ENCODE measurements around the gene GATAD2B. TPM values are rescaled to one million over a fixed set of nuclear protein-coding genes. Genes with fewer than 3 reads are reported as not detected.

GATAD2B gene
- total and polyA plus RNA-seq, 2 donors (not counting 3 experiments of a cell fraction or from before 2014, with no cell fraction given) = 8.5 to 46.3 TPM

DNA sequence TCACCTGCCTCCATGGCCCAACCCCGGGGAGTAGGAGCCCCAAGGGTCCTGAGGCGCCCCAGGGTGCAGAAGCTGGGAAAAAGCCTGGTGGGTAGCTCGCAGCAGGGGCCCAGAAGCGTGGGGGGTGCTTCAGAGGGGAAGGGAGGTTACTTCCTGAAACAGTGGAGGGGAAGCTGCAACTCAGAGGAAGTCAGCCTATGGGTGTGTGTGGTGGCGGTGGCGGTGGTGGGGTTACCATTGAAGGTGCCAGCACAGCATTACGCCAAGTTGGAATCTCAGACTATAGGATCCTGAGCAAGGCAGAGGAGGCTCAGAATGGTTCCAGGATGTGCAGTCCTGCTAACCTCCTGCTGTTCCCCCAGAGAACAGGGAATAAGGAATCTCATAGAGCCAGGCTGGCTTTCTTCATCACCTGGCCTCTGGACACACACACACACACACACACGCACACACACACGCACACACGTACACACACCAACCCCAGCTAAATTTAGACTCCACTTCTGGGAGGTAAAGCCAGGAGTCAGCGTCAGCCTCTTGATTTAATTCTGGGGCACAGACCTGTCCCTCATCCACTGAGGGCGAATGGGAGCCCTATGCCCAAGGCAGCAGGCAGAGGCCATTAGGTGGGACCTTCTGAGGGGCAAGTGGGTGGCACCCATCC, 22.5 kb upstream of the GATAD2B start:
- DNase-seq (ENCODE audit: low read depth, low spot score) (peak; percentile 35), FAIRE-seq (no peak)
- H3K9ac ChIP-seq (replicated peaks; ENCODE audit: extremely low read depth, insufficient read depth, low read length) = peak overlapping the region; percentile 84
- peaks cover 16% of the 10 kb centered on the region for H3K79me2 ChIP-seq (ENCODE audit: control insufficient read depth, insufficient read depth, low read length)
- peak overlapping the region; percentile 8 for H2AFZ ChIP-seq (ENCODE audit: low read depth, low read length)
- no peaks in the 10 kb centered on the region for H3K9me1 ChIP-seq (replicated peaks; ENCODE audit: control insufficient read depth, extremely low read depth, insufficient read depth, low read length)
- peak overlapping the region; percentile 73 for H3K4me2 ChIP-seq (ENCODE audit: insufficient read depth, low read length)
- no peaks in the 10 kb centered on the region for H3K9me3 ChIP-seq (replicated peaks; ENCODE audit: control insufficient read depth, insufficient read depth, low read length)
- ChIA-PET POLR2A (interaction anchor here (1.0 to 1.3 kb wide), 2 partner anchors 18 to 22 kb away, joined by 3 to 4 read pairs; partner anchors contain the start of gene SLC39A1), CTCF (interaction anchor here (1.0 to 5.3 kb wide), 12 partner anchors 13 to 162 kb away, joined by 3 to 65 read pairs (median 18); partner anchors contain the start of genes CREB3L4, CRTC2, JTB and SLC39A1)
- peak overlapping the region; percentile 63 for H3K27ac ChIP-seq (ENCODE audit: insufficient read depth, low read depth, low read length)
- intact Hi-C loops (cut with micrococcal nuclease) (no loop called here), dilution Hi-C loops (cut with MboI; ENCODE audit: extremely low pct_ligation_motif_present, low sequenced_read_pairs) (no loop called here)
- no peaks in the 10 kb centered on the region for H4K20me1 ChIP-seq (replicated peaks; ENCODE audit: control insufficient read depth, extremely low read depth, insufficient read depth, low read length)
- H3K4me1 ChIP-seq (ENCODE audit: control insufficient read depth, extremely low read depth, insufficient read depth, low read length) = peaks cover 9% of the 10 kb centered on the region
- TF ChIP-seq JUN (IDR thresholded peaks at IDR 0.05; ENCODE audit: borderline replicate concordance, insufficient read depth, insufficient read length, low read depth) = no peak
- no peak for TF ChIP-seq FOS (IDR thresholded peaks at IDR 0.05; ENCODE audit: borderline replicate concordance, insufficient read depth, low read length)
- no peak for TF ChIP-seq POLR2A (IDR thresholded peaks at IDR 0.05; ENCODE audit: low read depth, low read length)
- TF ChIP-seq POLR2AphosphoS5 (IDR thresholded peaks at IDR 0.05; ENCODE audit: insufficient read depth, low read depth, low read length) = no peak
- H3K36me3 ChIP-seq (ENCODE audit: control insufficient read depth in 2 of 2, extremely low read depth in 1 of 2, insufficient read depth in 2 of 2, low read length in 2 of 2) = peaks cover 2 to 37% of the 10 kb centered on the region in 2 experiments
- peak overlapping the region; percentile 42 to 88 (median 73) for H3K4me3 ChIP-seq (replicated peaks in 1 of 3; ENCODE audit: insufficient read depth in 1 of 3, low read depth in 1 of 3, low read length in 3 of 3)
- BruUV-seq (replicated peaks) = TSS peak; percentile 25
- H3K27me3 ChIP-seq (ENCODE audit: control insufficient read depth in 2 of 2, insufficient read depth in 2 of 2, low read length in 2 of 2) = no peaks in the 10 kb centered on the region

DNA sequence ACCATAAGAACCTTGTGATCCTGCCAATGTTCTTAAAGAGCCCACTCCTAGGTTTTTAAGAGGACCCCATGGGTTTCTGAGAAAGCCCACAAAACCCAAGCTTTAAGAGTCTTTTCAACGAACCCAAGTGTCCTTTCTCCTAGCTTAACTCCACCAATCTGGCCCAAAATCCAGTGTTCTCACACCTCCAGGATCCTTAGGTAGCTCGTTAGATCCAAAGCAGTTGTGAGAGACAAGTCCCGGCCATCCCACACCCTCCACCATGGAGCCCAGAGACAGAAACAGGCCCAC, 22.0 kb upstream of the GATAD2B start:
- no peak overlapping the region for H3K9ac ChIP-seq (replicated peaks; ENCODE audit: extremely low read depth, insufficient read depth, low read length)
- peak overlapping the region; percentile 63 for H3K27ac ChIP-seq (ENCODE audit: insufficient read depth, low read depth, low read length)
- peaks cover 9% of the 10 kb centered on the region for H3K4me1 ChIP-seq (ENCODE audit: control insufficient read depth, extremely low read depth, insufficient read depth, low read length)
- TF ChIP-seq, protein P1, sequence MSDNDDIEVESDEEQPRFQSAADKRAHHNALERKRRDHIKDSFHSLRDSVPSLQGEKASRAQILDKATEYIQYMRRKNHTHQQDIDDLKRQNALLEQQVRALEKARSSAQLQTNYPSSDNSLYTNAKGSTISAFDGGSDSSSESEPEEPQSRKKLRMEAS (IDR thresholded peaks at IDR 0.05; ENCODE audit: insufficient read depth, insufficient read length) = no peak
- TF ChIP-seq MYC (IDR thresholded peaks at IDR 0.05; ENCODE audit: low read depth, low read length) (no peak), EZH2 (IDR thresholded peaks at IDR 0.05; ENCODE audit: borderline replicate concordance, low read depth, low read length, severe bottlenecking) (no peak), GATA2 (IDR thresholded peaks at IDR 0.05; ENCODE audit: insufficient read depth, insufficient read length, low read depth, low read length) (no peak), JUN (IDR thresholded peaks at IDR 0.05; ENCODE audit: borderline replicate concordance, insufficient read depth, insufficient read length, low read depth) (no peak), FOS (IDR thresholded peaks at IDR 0.05; ENCODE audit: borderline replicate concordance, insufficient read depth, low read length) (no peak), POLR2AphosphoS5 (IDR thresholded peaks at IDR 0.05; ENCODE audit: insufficient read depth, low read depth, low read length) (no peak), POLR2A (IDR thresholded peaks at IDR 0.05; ENCODE audit: low read depth, low read length) (no peak), CTCF (IDR thresholded peaks at IDR 0.05; ENCODE audit: extremely low read depth in 1 of 2, insufficient read depth in 1 of 2, low read depth in 1 of 2, low read length in 2 of 2) (no peak)
- H3K36me3 ChIP-seq (ENCODE audit: control insufficient read depth in 2 of 2, extremely low read depth in 1 of 2, insufficient read depth in 2 of 2, low read length in 2 of 2) = peaks cover 2 to 39% of the 10 kb centered on the region in 2 experiments
- H2AFZ ChIP-seq (ENCODE audit: low read depth, low read length) = peak overlapping the region; percentile 8
- DNase-seq (ENCODE audit: low read depth, low spot score) = no peak
- intact Hi-C loops (cut with micrococcal nuclease) (no loop called here), dilution Hi-C loops (cut with MboI; ENCODE audit: extremely low pct_ligation_motif_present, low sequenced_read_pairs) (no loop called here)
- ChIA-PET POLR2A (no interaction called here), CTCF (interaction anchor here (1.0 to 5.3 kb wide), 10 partner anchors 13 to 148 kb away, joined by 3 to 65 read pairs (median 23); partner anchors contain the start of genes CREB3L4, CRTC2, JTB and SLC39A1)
- H3K4me2 ChIP-seq (ENCODE audit: insufficient read depth, low read length) = peak overlapping the region; percentile 73
- no peaks in the 10 kb centered on the region for H3K9me1 ChIP-seq (replicated peaks; ENCODE audit: control insufficient read depth, extremely low read depth, insufficient read depth, low read length)
- no peaks in the 10 kb centered on the region for H4K20me1 ChIP-seq (replicated peaks; ENCODE audit: control insufficient read depth, extremely low read depth, insufficient read depth, low read length)
- peak overlapping the region in 2 of 3 experiments; percentile 42 to 88 for H3K4me3 ChIP-seq (replicated peaks in 1 of 3; ENCODE audit: insufficient read depth in 1 of 3, low read depth in 1 of 3, low read length in 3 of 3)
- no peak for FAIRE-seq
- peaks cover 16% of the 10 kb centered on the region for H3K79me2 ChIP-seq (ENCODE audit: control insufficient read depth, insufficient read depth, low read length)
- H3K9me3 ChIP-seq (replicated peaks; ENCODE audit: control insufficient read depth, insufficient read depth, low read length) = no peaks in the 10 kb centered on the region
- H3K27me3 ChIP-seq (ENCODE audit: control insufficient read depth in 2 of 2, insufficient read depth in 2 of 2, low read length in 2 of 2) = no peaks in the 10 kb centered on the region
- no TSS peak for BruUV-seq (replicated peaks)

All from endothelial cell of umbilical vein (primary cell).